Endothelial cell (in vitro differentiated cells): Measurements from ENCODE around the gene CEACAM7. TPM values are rescaled to one million over a fixed set of nuclear protein-coding genes. Genes with fewer than 3 reads are reported as not detected.

Experiments
- DNase-seq: peaks from one replicate; pipeline ENCODE4 v3.0.0; 2021; ENCODE audit warnings: low spot score
- H3K27ac Mint-ChIP-seq: one replicate; pipeline ENCODE4 v1.8.0; 2021; ENCODE audit warnings: mixed read lengths, inconsistent platforms; ENCODE audit not compliant: unreplicated experiment
- H3K27me3 Mint-ChIP-seq: one replicate; pipeline ENCODE4 v1.8.0; 2021; ENCODE audit warnings: mild to moderate bottlenecking, moderate library complexity, mixed read lengths, inconsistent platforms; ENCODE audit not compliant: unreplicated experiment
- H3K36me3 Mint-ChIP-seq: one replicate; pipeline ENCODE4 v1.8.0; 2021; ENCODE audit warnings: mild to moderate bottlenecking, low read depth, mixed read lengths, inconsistent platforms; ENCODE audit not compliant: unreplicated experiment
- H3K4me1 Mint-ChIP-seq: one replicate; pipeline ENCODE4 v1.8.0; 2021; ENCODE audit warnings: mild to moderate bottlenecking, mixed read lengths, inconsistent platforms; ENCODE audit not compliant: unreplicated experiment
- H3K4me3 Mint-ChIP-seq: one replicate; pipeline ENCODE4 v1.8.0; 2021; ENCODE audit warnings: mild to moderate bottlenecking, mixed read lengths, inconsistent platforms; ENCODE audit not compliant: unreplicated experiment
- H3K9me3 Mint-ChIP-seq: one replicate; pipeline ENCODE4 v1.8.0; 2021; ENCODE audit warnings: mixed read lengths, inconsistent platforms; ENCODE audit not compliant: unreplicated experiment
- total RNA-seq: library from RNA; stranded (reverse); fragmentation: NEBNext Ultra II Directional; extraction: Animal tissue kit (Norgen Biotek cat#: 25700); gene quantifications from one replicate; pipeline ENCODE4 v1.2.1, GENCODE V29; 2021; ENCODE audit not compliant: unreplicated experiment
- TF ChIP-seq, protein P1 (sequence below): fragments of 200-600 bp; sonication (generic); IDR thresholded peaks from one replicate; pipeline ENCODE4 v1.5.0; 2021; ENCODE audit warnings: antibody characterized with exemption; ENCODE audit not compliant: unreplicated experiment

CEACAM7 gene
- total RNA-seq, 1 donor from 2014 or later: not detected

- peaks cover 12% of the 10 kb centered on the region for H3K27me3 Mint-ChIP-seq
- H3K9me3 Mint-ChIP-seq: no peaks in the 10 kb centered on the region
Measured at GRCh38 chr19:41689993-41690800, 2.1 kb upstream of the CEACAM7 start.

DNA sequence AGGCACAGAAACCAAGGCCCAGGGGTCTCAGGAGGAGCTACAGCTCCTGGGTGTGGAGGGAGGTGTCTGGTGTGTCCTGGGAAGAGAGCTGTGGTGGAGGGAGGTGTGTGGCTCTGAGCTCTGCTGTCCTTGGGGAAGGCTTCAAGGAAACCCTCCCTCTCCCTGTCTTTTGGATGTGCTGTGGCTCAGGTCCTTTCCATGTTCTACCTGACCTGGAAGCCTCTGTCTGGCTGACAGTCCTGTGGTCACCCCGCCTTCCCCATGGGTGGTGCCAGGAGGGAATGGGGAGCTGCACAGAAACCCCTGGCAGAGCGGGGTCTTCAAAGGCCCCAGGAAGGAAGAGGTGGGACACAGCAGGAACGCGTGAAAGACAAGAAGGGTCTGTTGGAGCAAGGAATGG is 617 bp upstream of the CEACAM7 start:
- H3K36me3 Mint-ChIP-seq: no peaks in the 10 kb centered on the region
- H3K4me1 Mint-ChIP-seq: peaks cover 5% of the 10 kb centered on the region
- no peak overlapping the region for H3K27ac Mint-ChIP-seq
- DNase-seq: no peak
- peaks cover 9% of the 10 kb centered on the region for H3K27me3 Mint-ChIP-seq
- no peaks in the 10 kb centered on the region for H3K9me3 Mint-ChIP-seq
- H3K4me3 Mint-ChIP-seq: no peak overlapping the region
- TF ChIP-seq, protein P1, sequence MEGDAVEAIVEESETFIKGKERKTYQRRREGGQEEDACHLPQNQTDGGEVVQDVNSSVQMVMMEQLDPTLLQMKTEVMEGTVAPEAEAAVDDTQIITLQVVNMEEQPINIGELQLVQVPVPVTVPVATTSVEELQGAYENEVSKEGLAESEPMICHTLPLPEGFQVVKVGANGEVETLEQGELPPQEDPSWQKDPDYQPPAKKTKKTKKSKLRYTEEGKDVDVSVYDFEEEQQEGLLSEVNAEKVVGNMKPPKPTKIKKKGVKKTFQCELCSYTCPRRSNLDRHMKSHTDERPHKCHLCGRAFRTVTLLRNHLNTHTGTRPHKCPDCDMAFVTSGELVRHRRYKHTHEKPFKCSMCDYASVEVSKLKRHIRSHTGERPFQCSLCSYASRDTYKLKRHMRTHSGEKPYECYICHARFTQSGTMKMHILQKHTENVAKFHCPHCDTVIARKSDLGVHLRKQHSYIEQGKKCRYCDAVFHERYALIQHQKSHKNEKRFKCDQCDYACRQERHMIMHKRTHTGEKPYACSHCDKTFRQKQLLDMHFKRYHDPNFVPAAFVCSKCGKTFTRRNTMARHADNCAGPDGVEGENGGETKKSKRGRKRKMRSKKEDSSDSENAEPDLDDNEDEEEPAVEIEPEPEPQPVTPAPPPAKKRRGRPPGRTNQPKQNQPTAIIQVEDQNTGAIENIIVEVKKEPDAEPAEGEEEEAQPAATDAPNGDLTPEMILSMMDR: no peak

More at GRCh38 chr19:41689993-41690800, 2.1 kb upstream of the CEACAM7 start:
- Mint-ChIP-seq H3K36me3 (no peaks in the 10 kb centered on the region), H3K4me1 (peaks cover 5% of the 10 kb centered on the region), H3K4me3 (no peak overlapping the region), H3K27ac (no peak overlapping the region)
- no peak for DNase-seq
- TF ChIP-seq, protein P1: peak; percentile 7

DNA sequence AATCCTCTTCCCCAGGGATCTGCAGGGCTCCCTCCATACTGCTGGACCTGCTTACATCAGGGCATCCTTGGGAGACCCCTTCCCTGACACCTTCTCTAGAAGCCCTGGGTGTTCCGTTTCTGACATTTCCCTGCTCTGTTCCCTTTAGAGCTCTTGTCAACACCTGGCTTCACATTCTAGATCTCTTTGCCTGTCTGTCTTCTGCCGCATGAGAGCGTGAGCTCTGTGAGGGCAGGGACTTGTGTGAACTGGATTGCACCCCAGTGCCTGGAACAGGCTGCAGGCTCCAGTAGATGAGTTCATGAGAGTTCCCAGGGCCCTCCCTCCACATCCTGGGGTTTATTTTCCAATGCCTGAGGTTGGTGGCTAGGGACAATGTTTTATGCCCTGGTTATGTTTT is 651 bp downstream of the CEACAM7 start:
- TF ChIP-seq, protein P1: no peak
- no peak overlapping the region for H3K4me3 Mint-ChIP-seq
- H3K4me1 Mint-ChIP-seq: peaks cover 5% of the 10 kb centered on the region
- DNase-seq: no peak
- no peaks in the 10 kb centered on the region for H3K36me3 Mint-ChIP-seq
- H3K27me3 Mint-ChIP-seq: peaks cover 9% of the 10 kb centered on the region
- H3K9me3 Mint-ChIP-seq: no peaks in the 10 kb centered on the region
- no peak overlapping the region for H3K27ac Mint-ChIP-seq

DNA sequence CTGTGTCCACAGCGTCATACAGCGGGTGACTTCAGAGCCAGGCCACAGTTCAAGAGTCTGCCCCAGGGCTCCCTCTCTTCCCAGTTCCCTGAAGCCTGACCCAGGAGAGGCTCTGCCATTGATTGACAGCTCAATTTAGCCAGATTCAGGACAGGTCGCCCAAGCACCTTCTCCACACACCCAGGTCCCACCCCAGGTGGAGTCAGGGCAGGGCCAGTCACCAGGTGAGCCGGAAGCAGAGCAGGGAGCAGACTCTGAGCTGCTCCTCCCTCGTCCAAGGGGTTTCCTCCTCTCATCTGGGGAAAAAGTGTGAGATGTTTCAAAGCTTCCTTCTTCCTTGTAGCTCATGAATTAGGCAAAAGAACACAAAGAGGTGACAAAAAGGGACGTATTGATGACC is 5.6 kb downstream of the CEACAM7 start:
- H3K36me3 Mint-ChIP-seq: no peaks in the 10 kb centered on the region
- H3K27me3 Mint-ChIP-seq: peaks cover 4% of the 10 kb centered on the region
- no peak for DNase-seq
- H3K4me1 Mint-ChIP-seq: peaks cover under 1% of the 10 kb centered on the region
- no peaks in the 10 kb centered on the region for H3K9me3 Mint-ChIP-seq
- no peak overlapping the region for H3K4me3 Mint-ChIP-seq
- TF ChIP-seq, protein P1: no peak
- no peak overlapping the region for H3K27ac Mint-ChIP-seq

- Mint-ChIP-seq H3K9me3 (no peaks in the 10 kb centered on the region), H3K4me1 (no peaks in the 10 kb centered on the region), H3K4me3 (no peak overlapping the region), H3K27me3 (peaks cover 1% of the 10 kb centered on the region), H3K36me3 (no peaks in the 10 kb centered on the region), H3K27ac (no peak overlapping the region)
- TF ChIP-seq, protein P1: no peak
- DNase-seq: no peak
Measured at GRCh38 chr19:41671486-41671885, 16.6 kb downstream of the CEACAM7 start.
